ENCODE data around the gene PCGF5.

DNA sequence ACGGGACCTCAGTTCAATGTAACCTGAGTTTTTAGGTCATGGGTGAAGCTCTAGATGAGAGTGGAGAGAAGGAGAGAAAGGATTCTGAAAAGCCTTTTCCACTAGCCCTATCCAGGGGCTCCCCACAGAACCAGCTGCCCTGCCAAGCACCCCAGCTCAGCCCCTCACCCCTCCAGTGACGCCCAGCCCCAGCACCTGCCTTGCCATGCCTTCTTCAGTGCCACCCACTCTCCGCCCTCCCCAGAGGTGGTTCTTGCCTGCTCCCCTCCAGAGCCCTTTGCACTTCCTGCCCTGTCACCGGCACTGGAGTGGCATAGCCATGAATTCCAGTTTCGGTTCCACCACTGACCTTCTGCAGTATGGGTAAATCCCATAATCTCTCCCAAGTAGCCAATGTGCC is 70.1 kb downstream of the PCGF5 start:
- TF ChIP-seq, protein P1, sequence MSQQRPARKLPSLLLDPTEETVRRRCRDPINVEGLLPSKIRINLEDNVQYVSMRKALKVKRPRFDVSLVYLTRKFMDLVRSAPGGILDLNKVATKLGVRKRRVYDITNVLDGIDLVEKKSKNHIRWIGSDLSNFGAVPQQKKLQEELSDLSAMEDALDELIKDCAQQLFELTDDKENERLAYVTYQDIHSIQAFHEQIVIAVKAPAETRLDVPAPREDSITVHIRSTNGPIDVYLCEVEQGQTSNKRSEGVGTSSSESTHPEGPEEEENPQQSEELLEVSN (IDR thresholded peaks at IDR 0.05; ENCODE audit: borderline replicate concordance in 1 of 2, extremely low read depth in 1 of 2, insufficient read depth in 1 of 2, insufficient read length in 1 of 2, low read depth in 1 of 2, low read length in 1 of 2, poor library complexity in 1 of 2, severe bottlenecking in 1 of 2) = no peak
- no peak for TF ChIP-seq ZBTB8A (IDR thresholded peaks at IDR 0.05; ENCODE audit: partially characterized antibody)
- no peak for TF ChIP-seq POLR2AphosphoS5 (IDR thresholded peaks at IDR 0.05; ENCODE audit: control insufficient read depth, insufficient read depth, low read depth, low read length)
- TF ChIP-seq HCFC1 (IDR thresholded peaks at IDR 0.05; ENCODE audit: low read depth, low read length) = no peak
- TF ChIP-seq NFYB (IDR thresholded peaks at IDR 0.05; ENCODE audit: extremely low read depth, insufficient read length) = no peak
- TF ChIP-seq, protein P2, sequence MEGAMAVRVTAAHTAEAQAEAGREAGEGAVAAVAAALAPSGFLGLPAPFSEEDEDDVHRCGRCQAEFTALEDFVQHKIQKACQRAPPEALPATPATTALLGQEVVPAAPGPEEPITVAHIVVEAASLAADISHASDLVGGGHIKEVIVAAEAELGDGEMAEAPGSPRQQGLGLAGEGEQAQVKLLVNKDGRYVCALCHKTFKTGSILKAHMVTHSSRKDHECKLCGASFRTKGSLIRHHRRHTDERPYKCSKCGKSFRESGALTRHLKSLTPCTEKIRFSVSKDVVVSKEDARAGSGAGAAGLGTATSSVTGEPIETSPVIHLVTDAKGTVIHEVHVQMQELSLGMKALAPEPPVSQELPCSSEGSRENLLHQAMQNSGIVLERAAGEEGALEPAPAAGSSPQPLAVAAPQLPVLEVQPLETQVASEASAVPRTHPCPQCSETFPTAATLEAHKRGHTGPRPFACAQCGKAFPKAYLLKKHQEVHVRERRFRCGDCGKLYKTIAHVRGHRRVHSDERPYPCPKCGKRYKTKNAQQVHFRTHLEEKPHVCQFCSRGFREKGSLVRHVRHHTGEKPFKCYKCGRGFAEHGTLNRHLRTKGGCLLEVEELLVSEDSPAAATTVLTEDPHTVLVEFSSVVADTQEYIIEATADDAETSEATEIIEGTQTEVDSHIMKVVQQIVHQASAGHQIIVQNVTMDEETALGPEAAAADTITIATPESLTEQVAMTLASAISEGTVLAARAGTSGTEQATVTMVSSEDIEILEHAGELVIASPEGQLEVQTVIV (CRISPR knock-in tag; IDR thresholded peaks at IDR 0.05; ENCODE audit: borderline replicate concordance) = no peak
